Neural progenitor cell (in vitro differentiated cells): ENCODE results near the gene GHRH. TPM values are rescaled to one million over a fixed set of nuclear protein-coding genes. Genes with fewer than 3 reads are reported as not detected.

Source experiments
- DNase-seq: peaks from one replicate; pipeline ENCODE4 v3.0.0-alpha.2; 2016; ENCODE audit warnings: low spot score
- H2AFZ ChIP-seq: fragments of 200-600 bp; sonication (generic); replicated peaks from 2 replicates; pipeline ENCODE4 v1.6.1; 2016; ENCODE audit warnings: antibody characterized with exemption
- H3F3A ChIP-seq: fragments of 200-600 bp; sonication (generic); 2 replicates; pipeline ENCODE4 v1.6.1; 2016; ENCODE audit warnings: antibody characterized with exemption, low read depth
- H3K27ac ChIP-seq: fragments of 200-600 bp; sonication (generic); 2 replicates; pipeline ENCODE4 v1.5.1; 2016; ENCODE audit warnings: mild to moderate bottlenecking
- H3K27me3 ChIP-seq: fragments of 200-600 bp; sonication (generic); 2 replicates; pipeline ENCODE4 v1.6.1; 2016; ENCODE audit warnings: mild to moderate bottlenecking, moderate library complexity
- H3K36me3 ChIP-seq: fragments of 200-600 bp; sonication (generic); 2 replicates; pipeline ENCODE4 v1.5.1; 2016
- H3K4me1 ChIP-seq: fragments of 200-600 bp; sonication (generic); 2 replicates; pipeline ENCODE4 v1.6.1; 2016; ENCODE audit warnings: mixed run types
- H3K4me2 ChIP-seq: fragments of 200-600 bp; sonication (generic); 2 replicates; pipeline ENCODE4 v1.6.1; 2016
- H3K4me3 ChIP-seq: fragments of 200-600 bp; sonication (generic); 2 replicates; pipeline ENCODE4 v1.5.1; 2016
- H3K79me2 ChIP-seq: fragments of 200-600 bp; sonication (generic); 2 replicates; pipeline ENCODE4 v1.6.1; 2016; ENCODE audit warnings: low read depth
- H3K9ac ChIP-seq: fragments of 200-600 bp; sonication (generic); 2 replicates; pipeline ENCODE4 v1.6.1; 2016
- H3K9me3 ChIP-seq: fragments of 200-600 bp; sonication (generic); 2 replicates; pipeline ENCODE4 v1.5.1; 2016; ENCODE audit warnings: low read depth
- H4K20me1 ChIP-seq: fragments of 200-600 bp; sonication (generic); 2 replicates; pipeline ENCODE4 v1.6.1; 2016; ENCODE audit warnings: low read depth
- H3K27ac Mint-ChIP-seq: 3 replicates; pipeline ENCODE4 v1.8.0; 2021; ENCODE audit warnings: mixed read lengths
- H3K27me3 Mint-ChIP-seq: 2 replicates; pipeline ENCODE4 v1.8.0; 2022; ENCODE audit warnings: low read depth, mild to moderate bottlenecking, inconsistent platforms, moderate library complexity, mixed read lengths; ENCODE audit not compliant: insufficient read depth
- H3K36me3 Mint-ChIP-seq: 3 replicates; pipeline ENCODE4 v1.8.0; 2021; ENCODE audit warnings: mixed read lengths
- H3K4me1 Mint-ChIP-seq: 3 replicates; pipeline ENCODE4 v1.8.0; 2021; ENCODE audit warnings: mixed read lengths
- H3K4me3 Mint-ChIP-seq: 3 replicates; pipeline ENCODE4 v1.8.0; 2021; ENCODE audit warnings: mild to moderate bottlenecking, moderate library complexity, mixed read lengths
- H3K9me3 Mint-ChIP-seq: 3 replicates; pipeline ENCODE4 v1.8.0; 2020; ENCODE audit warnings: mixed read lengths
- CTCF ChIP-seq: fragments of 200-600 bp; sonication (generic); IDR thresholded peaks from 2 replicates; pipeline ENCODE4 v1.5.1; 2017; ENCODE audit warnings: antibody characterized with exemption, mild to moderate bottlenecking
- EZH2 ChIP-seq: fragments of 200-600 bp; sonication (generic); IDR thresholded peaks from 2 replicates; pipeline ENCODE4 v1.6.1; 2017; ENCODE audit warnings: antibody characterized with exemption, mild to moderate bottlenecking, moderate library complexity
- EZH2phosphoT487 ChIP-seq: fragments of 200-600 bp; sonication (generic); IDR thresholded peaks from 2 replicates; pipeline ENCODE4 v1.6.1; 2017; ENCODE audit warnings: antibody characterized with exemption
- total RNA-seq: library from RNA; depleted of rRNA; stranded (reverse); fragments of >200 nt; gene quantifications from 2 replicates; pipeline ENCODE4 v1.2.3, GENCODE V29; 2015; ENCODE audit warnings: low replicate concordance

GHRH gene
- total RNA-seq, 1 donor from 2014 or later: not detected

GRCh38 chr20:37226889-37227288 is 34.7 kb downstream of the GHRH start:
- peak overlapping the region; percentile 5 for H3K9ac ChIP-seq
- H3K27ac Mint-ChIP-seq: no peak overlapping the region

GRCh38 chr20:37225146-37225545 is 36.5 kb downstream of the GHRH start:
- Mint-ChIP-seq H3K9me3 (no peaks in the 10 kb centered on the region), H3K27me3 (peaks cover 2% of the 10 kb centered on the region), H3K36me3 (peaks cover 43% of the 10 kb centered on the region), H3K27ac (peak overlapping the region; percentile 38), H3K4me3 (no peak overlapping the region), H3K4me1 (peaks cover 38% of the 10 kb centered on the region)
- TF ChIP-seq EZH2 (no peak), EZH2phosphoT487 (no peak), CTCF (no peak)
- Histone ChIP-seq H3K4me3 (no peak overlapping the region), H3K9me3 (no peaks in the 10 kb centered on the region), H3K4me2 (no peak overlapping the region), H3K27me3 (no peaks in the 10 kb centered on the region), H3K36me3 (peaks cover 16% of the 10 kb centered on the region), H4K20me1 (no peaks in the 10 kb centered on the region), H2AFZ (no peak overlapping the region), H3F3A (peaks cover 52% of the 10 kb centered on the region), H3K79me2 (peaks cover 22% of the 10 kb centered on the region), H3K27ac (no peak overlapping the region), H3K9ac (no peak overlapping the region), H3K4me1 (peaks cover 56% of the 10 kb centered on the region)
- DNase-seq: no peak

More at GRCh38 chr20:37226889-37227288, 34.7 kb downstream of the GHRH start:
- Histone ChIP-seq H3K27ac (peak overlapping the region; percentile 96), H3K4me3 (no peak overlapping the region), H3K4me1 (peaks cover 61% of the 10 kb centered on the region), H3F3A (peaks cover 58% of the 10 kb centered on the region), H3K9me3 (no peaks in the 10 kb centered on the region), H3K4me2 (peak overlapping the region; percentile 28), H3K79me2 (peaks cover 12% of the 10 kb centered on the region), H2AFZ (no peak overlapping the region), H3K27me3 (no peaks in the 10 kb centered on the region), H3K36me3 (peaks cover 22% of the 10 kb centered on the region), H4K20me1 (no peaks in the 10 kb centered on the region)
- TF ChIP-seq EZH2 (no peak), EZH2phosphoT487 (no peak), CTCF (no peak)
- H3K4me3 Mint-ChIP-seq: no peak overlapping the region
- DNase-seq: no peak
- peaks cover 49% of the 10 kb centered on the region for H3K36me3 Mint-ChIP-seq
- H3K9me3 Mint-ChIP-seq: no peaks in the 10 kb centered on the region
- H3K4me1 Mint-ChIP-seq: peaks cover 36% of the 10 kb centered on the region
- peaks cover 2% of the 10 kb centered on the region for H3K27me3 Mint-ChIP-seq

- TF ChIP-seq EZH2phosphoT487 (no peak), EZH2 (no peak), CTCF (no peak)
- Mint-ChIP-seq H3K4me3 (no peak overlapping the region), H3K9me3 (no peaks in the 10 kb centered on the region), H3K27ac (no peak overlapping the region), H3K27me3 (peaks cover 2% of the 10 kb centered on the region), H3K36me3 (peaks cover 36% of the 10 kb centered on the region), H3K4me1 (peaks cover 30% of the 10 kb centered on the region)
- no peak overlapping the region for H3K27ac ChIP-seq
- DNase-seq: no peak
- H3K9me3 ChIP-seq: no peaks in the 10 kb centered on the region
- peaks cover 21% of the 10 kb centered on the region for H3K36me3 ChIP-seq
- peaks cover 41% of the 10 kb centered on the region for H3F3A ChIP-seq
- no peak overlapping the region for H3K4me2 ChIP-seq
- H3K4me3 ChIP-seq: no peak overlapping the region
- peaks cover 33% of the 10 kb centered on the region for H3K79me2 ChIP-seq
- H3K27me3 ChIP-seq: no peaks in the 10 kb centered on the region
- no peak overlapping the region for H3K9ac ChIP-seq
- peaks cover 36% of the 10 kb centered on the region for H3K4me1 ChIP-seq
- H2AFZ ChIP-seq: no peak overlapping the region
- H4K20me1 ChIP-seq: no peaks in the 10 kb centered on the region
Measured at GRCh38 chr20:37223053-37223452, 38.6 kb downstream of the GHRH start.
